GM19397 (cell line): ENCODE data around the gene MCCD1.
"Not testable (repeated sequence)": the region's sequence is repeated elsewhere in the genome, so short reads cannot be mapped to it uniquely, and the experiment has no call there.

Experiments
- ATAC-seq: cut with Tn5 transposase; IDR thresholded peaks from one replicate; pipeline ENCODE4 v1.9.1; 2021; ENCODE audit warnings: mild to moderate bottlenecking, moderate library complexity; ENCODE audit not compliant: unreplicated experiment

The MCCD1 gene, protein sequence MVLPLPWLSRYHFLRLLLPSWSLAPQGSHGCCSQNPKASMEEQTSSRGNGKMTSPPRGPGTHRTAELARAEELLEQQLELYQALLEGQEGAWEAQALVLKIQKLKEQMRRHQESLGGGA

DNA sequence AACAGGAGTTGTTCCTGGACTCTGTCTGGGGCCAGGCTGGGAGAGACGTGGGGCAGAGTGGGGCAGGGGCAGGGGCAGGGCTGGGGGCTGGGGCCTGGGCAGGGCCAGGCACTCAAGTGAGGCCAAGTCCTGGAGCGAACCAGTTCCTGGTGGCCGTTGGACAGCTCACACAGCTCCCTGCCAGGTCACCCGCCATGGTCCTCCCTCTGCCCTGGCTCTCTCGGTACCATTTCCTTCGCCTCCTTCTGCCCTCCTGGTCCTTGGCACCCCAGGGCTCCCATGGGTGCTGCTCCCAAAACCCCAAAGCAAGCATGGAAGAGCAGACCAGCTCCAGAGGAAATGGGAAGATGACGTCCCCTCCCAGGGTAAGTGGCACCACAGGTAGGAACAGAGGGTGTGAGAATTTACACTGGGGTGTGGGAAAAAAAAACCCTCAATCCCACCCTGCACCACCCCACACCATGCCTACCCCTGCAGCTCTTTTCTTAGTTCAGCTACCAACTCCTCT is at the start of gene MCCD1:
Gene MCCD1 (plus strand): TSS at position 142 of the 508 bp plus-strand sequence. CDS start 53 bp downstream, at position 195.
- no peak for ATAC-seq

DNA sequence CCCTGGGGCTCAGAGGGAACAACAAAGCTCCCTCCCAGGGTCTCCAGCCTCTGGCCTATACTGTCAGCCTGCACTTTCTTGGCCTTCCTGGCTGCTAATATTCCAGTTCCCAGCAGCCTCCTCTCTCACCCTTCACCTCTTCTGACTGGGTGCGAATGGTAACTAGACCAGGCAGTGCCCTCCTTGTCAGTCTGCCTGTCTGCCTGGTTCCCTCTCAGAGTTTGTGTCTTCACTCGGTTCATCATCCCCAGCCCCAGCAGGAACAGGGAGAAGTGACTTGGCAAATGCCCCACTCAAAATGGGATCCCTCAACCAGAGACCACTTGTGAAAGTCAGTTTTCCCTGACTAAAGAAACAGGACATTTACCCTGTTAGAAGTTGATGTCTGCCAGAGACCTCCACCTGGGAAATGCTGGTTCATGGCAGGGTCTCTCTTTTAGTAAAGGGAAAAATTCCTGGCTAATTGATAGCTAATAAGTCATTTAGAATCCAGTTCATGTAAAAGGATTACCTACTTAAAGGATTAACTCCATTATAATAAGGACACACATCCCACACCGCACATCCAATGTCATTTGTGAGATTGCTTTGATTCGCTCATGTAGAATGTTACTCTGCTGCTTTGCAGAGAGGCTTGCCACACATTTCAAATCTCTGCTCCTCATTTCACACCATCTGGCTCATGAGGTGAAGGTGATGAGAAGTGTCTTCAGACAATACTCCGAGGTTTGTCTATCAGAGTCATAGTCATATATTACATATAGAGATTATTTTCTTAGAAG is 49.4 kb upstream of the MCCD1 start:
- ATAC-seq = no peak

DNA sequence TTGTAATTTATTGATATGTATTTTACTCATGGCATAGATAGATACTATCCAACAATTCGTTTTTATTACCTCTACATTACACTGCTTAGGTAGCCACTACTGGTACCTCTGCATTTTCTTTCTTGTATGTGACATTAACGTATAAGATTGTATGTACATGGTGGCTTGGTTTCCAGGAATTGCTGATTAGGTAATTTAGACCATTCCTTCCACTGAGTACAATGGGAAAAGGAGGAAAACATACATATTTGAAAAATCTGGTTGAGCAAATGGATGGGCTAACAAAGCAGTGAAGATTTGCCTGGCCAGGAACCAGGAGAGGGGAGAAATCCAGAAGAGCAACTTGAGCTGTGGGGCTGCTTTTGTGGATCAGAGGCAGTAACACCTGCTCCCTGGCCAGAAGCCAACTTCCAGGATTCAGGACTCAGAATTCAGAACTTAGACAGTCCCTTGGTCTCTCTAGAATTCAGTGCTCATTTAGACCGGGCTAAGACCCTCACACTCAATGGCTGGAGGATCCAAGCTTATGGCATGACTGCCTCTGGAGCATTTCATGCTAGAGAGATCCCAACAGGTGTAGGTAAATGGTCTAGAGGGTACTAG is 48.7 kb upstream of the MCCD1 start:
- no peak for ATAC-seq

DNA sequence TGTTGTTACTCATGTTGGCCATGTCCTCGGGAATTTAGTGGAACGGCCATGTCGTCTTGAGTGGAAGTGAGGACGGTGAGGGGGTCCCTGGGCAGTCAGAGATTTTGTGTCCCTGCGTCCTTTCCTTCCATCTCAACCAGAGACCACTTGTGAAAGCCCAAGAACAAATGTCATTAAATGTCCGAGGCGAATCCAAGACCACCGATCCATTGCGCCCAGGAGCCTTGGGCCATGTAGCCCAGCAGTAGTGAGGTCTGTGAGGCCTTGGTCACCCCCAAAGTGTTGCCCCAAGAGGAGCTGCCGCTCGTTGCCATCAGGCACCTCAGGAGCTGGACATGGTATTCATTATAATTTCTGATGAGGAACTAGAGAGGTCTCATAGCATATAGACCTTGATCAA is 48.2 kb upstream of the MCCD1 start:
- no peak for ATAC-seq

DNA sequence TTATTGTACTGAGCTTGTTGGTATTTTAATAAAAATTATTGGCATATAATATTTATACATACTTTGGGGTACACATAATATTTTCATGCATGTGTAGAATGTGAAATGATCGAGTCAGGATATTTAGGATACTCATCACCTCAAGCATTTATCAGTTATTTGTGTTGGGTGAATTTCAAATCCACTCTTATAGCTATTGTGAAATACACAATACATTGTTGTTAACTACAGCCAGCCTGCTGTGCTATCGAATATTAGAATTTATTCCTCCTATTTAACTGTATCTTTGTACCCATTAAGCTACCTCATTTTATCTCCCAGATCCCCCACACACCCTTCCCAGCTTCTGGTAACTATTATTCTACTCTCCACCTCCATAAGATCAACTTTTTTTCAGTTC is 45.4 kb upstream of the MCCD1 start:
- no peak for ATAC-seq

DNA sequence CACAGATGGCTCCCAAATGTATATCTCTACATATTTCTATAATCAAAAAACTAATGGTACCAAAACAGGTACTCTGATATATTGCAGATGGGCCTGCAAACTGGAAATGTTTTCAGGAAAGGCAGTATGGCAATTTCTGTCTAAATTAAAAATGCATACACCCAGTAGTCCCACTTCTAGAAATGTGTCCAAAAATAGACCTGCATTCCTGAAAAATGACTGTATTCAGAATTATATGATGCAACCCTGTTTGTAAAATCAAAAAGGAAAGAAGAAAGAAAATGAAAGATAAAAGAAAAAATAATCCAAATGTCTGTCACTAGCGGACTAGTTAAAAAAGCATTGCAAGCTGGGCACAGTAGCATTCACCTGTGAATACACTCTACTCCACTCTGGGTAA is 43.7 kb upstream of the MCCD1 start:
- no peak for ATAC-seq

DNA sequence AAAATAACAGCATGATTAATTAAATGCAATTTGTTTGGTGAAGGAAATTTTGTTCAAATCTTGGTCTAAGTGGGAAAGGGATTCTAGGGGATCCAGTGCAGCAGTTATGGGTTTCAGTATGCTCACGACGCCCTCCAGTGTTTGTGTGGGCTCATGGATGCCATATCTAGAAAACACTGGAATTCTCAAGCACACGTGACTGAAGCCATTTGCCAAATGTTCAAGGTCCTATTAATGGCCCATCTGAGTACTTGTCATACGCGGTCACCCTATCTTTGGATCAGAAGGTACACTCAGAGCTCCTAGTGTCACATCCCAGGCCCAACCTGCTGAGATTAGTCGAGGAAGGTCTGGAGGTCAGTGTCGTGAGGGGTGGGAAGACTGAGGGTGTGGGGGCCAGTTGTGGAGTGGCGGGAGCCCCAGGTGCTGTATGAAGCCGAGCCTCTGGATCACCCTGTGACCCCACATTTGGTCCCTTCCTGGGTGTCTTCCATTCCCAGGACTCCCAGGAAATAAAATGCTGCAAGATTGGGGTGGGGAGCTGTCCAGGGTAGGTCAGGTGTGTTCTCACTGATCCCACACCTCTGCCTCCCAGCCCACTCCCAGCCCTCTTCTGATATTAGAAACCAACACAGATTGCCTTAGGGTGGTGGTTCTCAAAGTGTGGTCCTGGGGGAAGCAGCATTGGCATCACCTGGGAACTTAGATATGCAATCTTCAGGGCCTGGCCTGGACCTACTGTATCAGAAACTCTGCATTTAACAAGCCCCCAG is 42.5 kb upstream of the MCCD1 start:
- not testable (repeated sequence) for ATAC-seq

DNA sequence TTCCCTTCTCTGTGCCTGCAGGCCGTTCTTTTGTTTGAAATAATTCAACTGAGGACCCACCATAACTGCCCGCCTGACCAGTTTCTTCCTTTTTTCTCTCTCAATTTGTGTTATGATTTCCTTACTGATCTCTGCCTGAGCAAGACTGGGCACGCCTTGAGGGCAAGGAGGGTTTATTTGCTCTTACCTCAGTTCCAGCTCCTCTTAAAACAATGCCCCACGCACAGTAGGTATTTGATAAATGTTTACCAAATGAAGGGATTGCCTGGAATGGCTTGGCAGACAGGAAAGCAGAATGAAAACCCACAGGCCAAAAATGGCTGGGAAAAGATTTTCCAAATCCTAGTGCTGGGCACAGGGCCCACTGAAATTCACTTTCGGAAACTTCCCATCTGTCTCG is 41.1 kb upstream of the MCCD1 start:
- ATAC-seq = not testable (repeated sequence)

DNA sequence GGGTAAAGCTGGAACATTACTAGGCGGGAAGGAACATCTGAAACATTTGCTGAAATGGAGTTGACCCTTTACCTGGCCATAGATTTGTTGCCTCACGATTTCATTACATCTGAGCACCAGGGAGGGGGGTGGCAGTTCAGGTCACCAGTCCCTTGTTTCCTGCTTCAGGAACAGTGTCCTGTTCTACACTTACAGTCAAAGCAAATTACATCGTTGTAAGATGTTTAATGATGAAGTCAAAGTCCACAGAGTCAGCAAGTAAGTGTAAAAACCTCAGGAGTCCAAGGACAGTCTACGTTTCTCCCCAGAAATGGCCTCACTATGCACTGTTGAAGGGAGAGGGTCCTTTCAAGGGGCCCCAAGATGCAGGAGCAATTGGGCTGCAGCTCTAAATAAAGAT is 39.7 kb upstream of the MCCD1 start:
- no peak for ATAC-seq

DNA sequence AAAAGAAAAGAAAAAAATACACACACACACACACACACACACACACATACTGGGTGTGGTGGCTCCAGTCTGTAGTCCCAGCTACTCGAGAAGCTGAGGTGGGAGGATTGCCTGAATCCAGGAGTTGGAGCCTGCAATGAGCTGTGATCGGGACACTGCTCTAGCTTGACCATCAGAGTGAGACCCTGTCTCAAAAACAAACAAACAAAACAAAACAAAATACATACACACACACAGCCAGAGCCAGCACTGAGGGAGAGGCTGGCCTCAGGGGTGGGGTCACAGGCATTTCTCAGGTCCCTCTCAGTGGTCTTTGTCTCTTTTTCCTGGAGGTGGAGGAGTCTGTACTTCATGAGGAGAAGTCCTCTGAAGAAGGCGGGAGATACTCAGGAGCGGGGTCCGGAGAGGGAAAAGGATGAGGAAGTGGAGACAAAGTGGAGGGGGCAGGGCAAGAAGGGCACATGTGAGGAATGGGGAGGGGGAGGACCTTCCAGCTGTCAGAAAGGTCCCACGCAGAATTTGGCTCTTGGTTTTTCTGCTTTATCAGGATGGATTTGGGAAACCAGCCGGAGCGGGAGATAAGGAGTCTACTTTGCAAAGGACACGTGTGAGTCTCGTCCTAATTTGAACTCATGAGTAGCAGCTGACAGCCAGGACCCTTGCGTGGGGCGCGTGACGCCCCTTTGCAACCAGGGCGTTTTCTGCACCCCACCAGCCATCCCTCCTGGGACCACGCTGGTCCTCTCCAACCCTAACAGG is 38.5 kb upstream of the MCCD1 start:
- ATAC-seq = no peak

DNA sequence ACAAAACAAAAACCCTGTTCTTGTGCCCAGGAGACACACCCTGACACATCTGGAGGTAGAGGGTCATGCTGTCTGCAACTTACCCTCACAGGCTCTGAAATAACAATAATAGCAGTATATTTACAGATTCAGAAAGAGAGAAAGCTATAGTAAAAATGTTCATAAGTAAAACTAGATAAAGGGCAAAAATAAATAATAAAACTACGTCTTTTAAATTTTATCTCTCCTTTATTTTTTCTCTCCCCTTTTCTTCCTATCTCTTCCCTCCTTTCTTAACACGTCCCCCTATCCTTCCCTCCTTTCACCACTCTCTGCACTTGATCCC is 35.2 kb upstream of the MCCD1 start:
- ATAC-seq = not testable (repeated sequence)

DNA sequence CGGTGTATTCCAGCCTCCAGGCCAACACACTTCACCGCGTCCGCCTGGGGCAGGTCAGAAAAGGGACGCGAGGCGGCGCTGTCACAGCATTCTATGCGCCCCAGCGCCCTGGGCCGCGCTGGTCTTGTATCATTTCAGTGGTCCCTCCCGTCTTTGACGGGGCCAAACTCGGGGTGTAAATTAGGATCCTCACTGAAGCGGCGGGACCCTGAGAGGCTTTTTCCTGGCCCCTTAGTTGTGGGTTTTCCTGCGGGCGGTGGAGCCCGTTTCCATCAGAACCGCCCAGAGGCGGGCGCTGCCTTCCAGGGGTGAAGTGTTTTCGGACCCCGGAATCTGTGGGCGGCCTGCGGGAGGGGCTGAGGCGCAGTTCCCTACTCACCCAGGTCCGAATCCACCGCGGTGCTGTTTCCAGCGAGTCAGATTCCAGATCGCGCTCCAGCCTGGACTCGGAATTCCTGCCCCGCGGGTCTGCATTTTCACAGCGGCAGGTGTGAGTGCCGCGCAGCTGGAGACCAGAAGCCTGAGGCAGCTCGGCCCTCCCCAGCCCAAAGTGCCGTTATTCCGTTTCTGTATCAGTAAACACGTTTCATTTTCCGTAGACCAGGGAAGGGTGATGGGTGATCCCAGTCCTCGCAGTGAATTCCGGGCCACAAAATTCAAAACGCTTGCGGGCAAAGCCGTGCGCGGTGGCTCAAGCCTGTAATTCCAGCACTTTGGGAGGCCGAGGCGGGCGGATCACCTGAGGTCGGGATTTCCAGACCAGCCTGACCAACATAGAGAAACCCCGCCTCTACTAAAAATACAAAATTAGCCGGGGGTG is 34.7 kb upstream of the MCCD1 start:
- ATAC-seq = peak; percentile 44

DNA sequence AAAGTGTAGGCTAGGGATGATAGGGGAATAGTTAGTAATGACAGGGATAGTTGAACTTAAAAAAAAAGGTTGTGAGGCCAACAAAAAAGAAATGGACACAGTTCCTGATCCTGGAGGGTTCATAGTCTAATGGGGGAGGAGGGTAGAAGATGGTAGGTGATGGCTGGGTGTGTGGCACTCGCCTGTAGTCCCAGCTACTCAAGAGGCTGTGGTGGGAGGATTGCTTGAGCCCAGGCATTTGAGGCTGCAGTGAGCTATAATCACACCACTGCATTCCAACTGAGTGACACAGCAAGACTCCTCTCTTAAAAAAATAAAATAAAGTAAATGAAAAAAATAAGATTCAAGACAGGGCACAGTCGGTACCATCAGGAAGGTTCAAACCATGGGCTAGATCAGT is 33.2 kb upstream of the MCCD1 start:
- no peak for ATAC-seq

DNA sequence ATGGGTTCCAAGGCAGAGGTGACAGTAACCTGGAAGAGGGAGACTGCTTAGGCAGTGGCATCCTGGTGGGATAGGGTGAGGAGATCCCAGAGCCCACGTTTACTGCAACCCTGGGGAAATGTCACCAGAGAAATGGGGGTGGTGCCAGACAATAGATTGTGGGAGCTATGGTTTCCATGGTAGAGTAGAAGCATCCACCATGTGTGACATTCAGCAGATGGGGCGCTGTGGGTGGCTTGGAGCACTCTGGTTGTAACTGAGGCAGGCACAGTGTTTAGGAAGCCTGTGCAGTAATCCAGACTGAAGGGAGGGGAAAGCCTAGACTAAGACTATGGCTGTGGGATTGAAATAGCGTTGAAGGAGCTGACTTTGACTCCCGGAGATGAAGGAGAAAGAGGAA is 31.9 kb upstream of the MCCD1 start:
- not testable (repeated sequence) for ATAC-seq

DNA sequence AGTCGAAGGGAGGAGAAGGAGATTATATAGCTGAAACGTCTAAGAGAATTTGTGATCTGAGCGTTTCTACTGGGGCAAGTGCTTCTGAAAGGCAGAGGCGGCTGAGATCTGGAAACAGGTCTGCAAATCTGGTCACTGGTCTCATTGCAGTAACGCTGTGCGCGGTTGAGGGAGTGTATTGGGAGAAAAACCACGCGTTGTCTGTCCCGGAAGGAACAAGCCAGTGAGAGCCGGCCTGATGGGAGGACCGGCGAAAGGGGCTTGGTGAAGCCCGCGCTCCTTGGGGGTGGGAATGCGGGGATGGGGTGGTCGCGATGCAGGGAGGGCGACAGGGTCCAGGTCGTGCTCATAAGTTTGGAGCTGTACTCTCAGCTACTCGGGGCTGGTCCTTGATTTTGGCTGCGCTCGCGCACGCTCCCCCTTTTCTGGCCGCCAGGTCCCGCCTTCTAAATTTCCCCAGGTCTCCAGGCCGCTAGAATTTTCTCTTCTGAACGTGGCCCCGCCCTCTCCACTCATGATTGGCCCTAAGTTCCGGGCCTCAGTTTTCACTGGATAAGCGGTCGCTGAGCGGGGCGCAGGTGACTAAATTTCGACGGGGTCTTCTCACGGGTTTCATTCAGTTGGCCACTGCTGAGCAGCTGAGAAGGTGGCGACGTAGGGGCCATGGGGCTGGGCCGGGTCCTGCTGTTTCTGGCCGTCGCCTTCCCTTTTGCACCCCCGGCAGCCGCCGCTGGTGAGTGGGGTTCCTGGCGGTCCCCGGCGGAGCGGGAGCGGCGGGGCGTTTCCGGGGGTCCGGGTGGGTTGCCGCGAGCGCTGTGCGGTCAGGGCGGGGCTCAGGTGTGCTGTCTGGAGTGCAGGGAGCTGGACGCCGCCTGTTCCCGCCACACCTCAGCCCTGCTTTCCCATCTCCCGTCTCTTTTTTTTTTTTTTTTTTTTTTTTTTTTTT is 31.0 kb upstream of the MCCD1 start, which contains the start of gene MICB:
Gene MICB (plus strand): TSS at position 615 of the 946 bp plus-strand sequence. CDS start 49 bp downstream, at position 664.
- ATAC-seq = peak; percentile 45

DNA sequence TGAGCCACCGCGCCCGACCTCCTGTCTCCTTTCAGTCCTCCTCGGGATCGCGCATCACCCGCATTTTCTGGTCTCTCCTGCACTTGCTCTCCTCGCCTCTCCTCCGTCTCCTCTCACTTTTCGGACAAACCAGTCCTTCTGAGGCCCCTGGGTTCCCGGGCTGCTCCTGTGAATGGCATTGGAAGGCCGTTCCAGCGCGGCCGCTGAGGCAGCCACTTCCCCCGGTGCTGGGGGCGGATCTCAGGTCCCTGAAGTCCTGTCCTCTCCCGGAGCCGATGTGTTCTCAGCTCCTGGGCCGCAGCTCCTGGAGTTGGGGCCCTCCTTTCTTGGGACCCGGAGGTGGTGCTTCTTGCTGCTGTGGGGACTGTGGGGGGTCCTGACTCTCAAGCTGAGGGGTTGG is 30.0 kb upstream of the MCCD1 start:
- no peak for ATAC-seq

DNA sequence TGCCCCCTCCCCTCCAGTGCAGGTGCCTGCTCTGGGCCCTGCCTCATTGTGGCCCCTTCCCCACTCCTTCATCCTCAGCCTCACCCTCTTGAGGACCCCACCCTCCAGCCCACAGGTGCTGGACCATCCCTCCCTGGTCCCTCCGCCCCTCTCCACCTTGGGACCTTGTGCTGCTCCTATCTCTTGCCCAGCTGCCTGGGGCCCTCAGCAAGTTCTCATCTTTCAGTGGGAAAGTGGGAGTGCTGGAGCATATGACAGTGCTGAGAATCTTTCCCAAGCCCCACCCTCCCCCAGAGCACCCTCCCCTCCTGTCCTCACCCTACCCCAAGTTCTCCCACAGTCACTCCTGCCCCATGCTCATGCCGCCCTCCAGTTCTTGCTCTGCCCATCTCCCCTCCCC is 29.1 kb upstream of the MCCD1 start:
- not testable (repeated sequence) for ATAC-seq

DNA sequence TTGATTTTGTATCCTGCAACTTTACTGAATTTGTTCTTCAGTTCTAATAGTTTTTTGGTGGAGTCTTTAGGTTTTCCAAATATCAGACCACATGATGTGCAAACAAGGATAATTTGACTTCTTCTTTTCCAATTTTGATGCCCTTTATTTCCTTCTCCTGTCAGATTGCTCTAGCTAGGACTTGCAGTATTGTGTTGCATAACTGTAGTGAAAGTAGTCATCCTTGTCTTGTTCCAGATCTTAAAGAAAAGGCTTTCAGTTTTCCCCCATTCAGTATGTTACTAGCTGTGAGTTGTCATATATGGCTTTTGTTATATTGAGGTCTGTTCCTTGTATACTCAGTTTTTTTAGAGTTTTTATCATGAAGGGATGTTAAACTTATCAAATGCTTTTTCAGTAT is 26.2 kb upstream of the MCCD1 start:
- ATAC-seq = no peak

DNA sequence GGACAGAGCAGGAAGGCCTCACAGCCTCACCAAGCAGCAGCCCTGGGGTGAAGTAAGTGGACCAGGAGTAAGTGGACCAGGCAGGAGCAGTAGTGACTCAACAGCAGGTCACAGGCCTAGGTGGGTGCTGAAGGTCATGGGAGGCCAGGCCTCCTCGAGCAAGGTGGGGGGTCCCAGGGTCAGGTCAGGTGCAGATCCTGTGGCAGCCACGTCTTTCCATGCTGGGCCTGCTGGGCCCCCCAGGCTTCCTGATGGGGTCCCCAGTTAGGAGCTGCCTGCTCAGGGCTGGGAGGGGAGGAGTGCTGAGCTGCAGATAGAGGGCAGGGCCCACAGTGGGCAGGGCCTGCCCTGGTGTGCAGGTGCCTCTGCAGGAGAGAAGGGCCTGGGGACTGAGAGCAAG is 19.7 kb upstream of the MCCD1 start:
- not testable (repeated sequence) for ATAC-seq
